ENCODE measurements around the gene UNC5B.

Gene UNC5B

DNA sequence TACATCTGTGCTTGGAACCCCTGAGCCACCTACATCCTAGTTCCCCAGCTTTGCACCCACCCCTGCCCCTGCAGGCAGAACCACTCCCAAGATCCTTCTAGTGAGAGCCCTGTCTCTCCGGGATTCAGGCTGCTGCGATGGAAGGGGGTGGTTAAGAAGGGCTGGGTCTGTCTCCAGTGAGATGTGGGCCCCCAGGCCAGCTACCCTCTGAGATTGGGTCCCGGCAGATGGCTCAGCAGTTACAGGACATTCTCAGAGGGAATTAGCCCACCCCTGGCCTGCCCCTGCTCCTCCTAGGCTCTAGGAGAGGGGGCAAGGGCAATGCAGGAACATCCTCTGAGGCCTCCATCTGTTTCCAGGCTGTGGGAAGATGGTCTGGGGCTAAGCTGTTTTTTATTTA lies 134.4 kb downstream of the UNC5B start:
- no peak for DNase-seq (ENCODE audit: low read depth)

- no peak for DNase-seq (ENCODE audit: low read depth)
These were observed 135.4 kb downstream of the UNC5B start for GRCh38 chr10:71347587-71348395.

DNA sequence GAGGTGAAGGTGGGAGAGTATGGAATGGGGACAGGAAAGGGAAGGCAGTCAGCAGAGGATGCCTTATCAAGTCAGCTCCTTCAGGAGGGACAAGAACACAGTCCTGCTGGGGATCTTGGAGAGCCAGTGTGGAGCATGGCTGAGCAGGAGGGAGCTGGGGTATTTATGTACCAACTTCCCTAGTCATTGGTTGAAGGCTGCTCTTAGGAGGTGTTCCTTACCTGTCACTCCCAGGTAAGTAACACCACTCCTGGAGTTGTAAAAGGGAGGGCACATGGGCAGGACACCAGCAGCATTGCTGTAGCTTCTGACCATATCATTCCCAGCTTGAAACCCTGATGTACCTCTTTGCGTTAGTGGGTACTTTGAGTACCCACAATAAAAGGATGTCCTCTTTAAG lies 136.5 kb downstream of the UNC5B start:
- DNase-seq (ENCODE audit: low read depth): no peak

- DNase-seq (ENCODE audit: low read depth): no peak
These were observed 137.0 kb downstream of the UNC5B start for GRCh38 chr10:71349406-71349805.

DNA sequence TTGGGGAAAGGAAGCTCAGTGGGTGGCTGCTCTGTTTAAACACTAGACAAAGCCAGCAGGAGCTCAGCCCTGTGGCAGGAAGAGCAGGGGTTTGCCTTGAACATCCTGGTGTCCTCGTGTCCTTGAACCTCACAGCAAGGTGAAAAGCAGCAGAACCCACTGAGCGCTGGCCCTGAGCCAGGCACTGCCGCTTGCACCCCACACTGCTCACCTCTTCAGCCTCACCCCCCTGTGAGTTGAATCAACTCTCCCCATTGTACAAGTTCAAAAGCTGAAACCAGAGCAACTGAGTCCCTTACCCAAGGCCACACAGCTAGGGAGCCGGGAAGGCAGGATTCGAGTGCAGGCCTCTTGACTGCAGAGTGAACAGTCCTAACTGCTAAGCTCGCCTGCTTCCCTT lies 138.7 kb downstream of the UNC5B start:
- DNase-seq (ENCODE audit: low read depth): no peak

- DNase-seq (ENCODE audit: low read depth): no peak
These were observed 139.4 kb downstream of the UNC5B start for GRCh38 chr10:71351628-71352319.

Data from activated T-cell treated with anti-CD3 and anti-CD28 coated beads for 1 hour (primary cell).